Measurements from ENCODE around the gene CLDN2.

CLDN2 gene

GRCh38 chrX:106952538-106952937, 32.3 kb downstream of the CLDN2 start:
- no peak for TF ChIP-seq CTCF (IDR thresholded peaks at IDR 0.05; ENCODE audit: low read depth, low read length)
- no peak overlapping the region for H3K4me3 ChIP-seq (ENCODE audit: low read depth, low read length)
- no peak for DNase-seq (ENCODE audit: low read depth, low spot score)
- in situ Hi-C loops (cut with HindIII; ENCODE audit: low sequenced_read_pairs), result no loop called here

GRCh38 chrX:106952988-106953387, 32.8 kb downstream of the CLDN2 start:
- H3K4me3 ChIP-seq (ENCODE audit: low read depth, low read length), result no peak overlapping the region
- in situ Hi-C loops (cut with HindIII; ENCODE audit: low sequenced_read_pairs), result no loop called here
- TF ChIP-seq CTCF (IDR thresholded peaks at IDR 0.05; ENCODE audit: low read depth, low read length), result peak; percentile 40
- peak; percentile 35 for DNase-seq (ENCODE audit: low read depth, low spot score)

GRCh38 chrX:106954041-106954440, 33.8 kb downstream of the CLDN2 start:
- no peak for TF ChIP-seq CTCF (IDR thresholded peaks at IDR 0.05; ENCODE audit: low read depth, low read length)
- DNase-seq (ENCODE audit: low read depth, low spot score), result no peak
- no peak overlapping the region for H3K4me3 ChIP-seq (ENCODE audit: low read depth, low read length)
- in situ Hi-C loops (cut with HindIII; ENCODE audit: low sequenced_read_pairs), result no loop called here

- no peak overlapping the region for H3K4me3 ChIP-seq (ENCODE audit: low read depth, low read length)
- TF ChIP-seq CTCF (IDR thresholded peaks at IDR 0.05; ENCODE audit: low read depth, low read length), result no peak
- in situ Hi-C loops (cut with HindIII; ENCODE audit: low sequenced_read_pairs), result no loop called here
- peak; percentile 37 for DNase-seq (ENCODE audit: low read depth, low spot score)
Measured at GRCh38 chrX:106955004-106955772, 35.0 kb downstream of the CLDN2 start.

GRCh38 chrX:106957856-106958255, 37.7 kb downstream of the CLDN2 start:
- H3K4me3 ChIP-seq (ENCODE audit: low read depth, low read length), result no peak overlapping the region
- in situ Hi-C loops (cut with HindIII; ENCODE audit: low sequenced_read_pairs), result no loop called here
- DNase-seq (ENCODE audit: low read depth, low spot score), result no peak
- no peak for TF ChIP-seq CTCF (IDR thresholded peaks at IDR 0.05; ENCODE audit: low read depth, low read length)

GRCh38 chrX:106959901-106960300, 39.7 kb downstream of the CLDN2 start:
- TF ChIP-seq CTCF (IDR thresholded peaks at IDR 0.05; ENCODE audit: low read depth, low read length), result peak; percentile 38
- in situ Hi-C loops (cut with HindIII; ENCODE audit: low sequenced_read_pairs), result no loop called here
- DNase-seq (ENCODE audit: low read depth, low spot score), result peak; percentile 56
- H3K4me3 ChIP-seq (ENCODE audit: low read depth, low read length), result no peak overlapping the region

Data from astrocyte of the spinal cord (primary cell).